Measurements from ENCODE around the gene CES5A. TPM values are rescaled to one million over a fixed set of nuclear protein-coding genes. Genes with fewer than 3 reads are reported as not detected.
"Not testable (repeated sequence)": the region's sequence is repeated elsewhere in the genome, so short reads cannot be mapped to it uniquely, and the experiment has no call there.

The CES5A gene
- total RNA-seq, 2 donors from 2014 or later = 0.26 TPM; not detected in 1

GRCh38 chr16:55839115-55839514, 36.1 kb downstream of the CES5A start:
- WGBS, 2 experiments (ENCODE audit: insufficient coverage in 1 of 2, insufficient read length in 1 of 2) = 84 to 88% methylated on average over 1 to 2 of the region's 2 CpGs

GRCh38 chr16:55836158-55836611, 39.0 kb downstream of the CES5A start:
- H3K4me3 ChIP-seq (ENCODE audit: low read length) = no peak overlapping the region
- Mint-ChIP-seq H3K4me1 (peaks cover 6% of the 10 kb centered on the region), H3K36me3 (ENCODE audit: low read depth) (no peaks in the 10 kb centered on the region), H3K4me3 (no peak overlapping the region), H3K27me3 (ENCODE audit: insufficient read depth) (peaks cover 13% of the 10 kb centered on the region), H3K9me3 (no peaks in the 10 kb centered on the region), H3K27ac (no peak overlapping the region)
- no peak overlapping the region for H3K27ac ChIP-seq (ENCODE audit: low read depth, low read length)
- no peaks in the 10 kb centered on the region for H3K9me3 ChIP-seq (ENCODE audit: control insufficient read depth, low read length)
- H3K27me3 ChIP-seq (ENCODE audit: control insufficient read depth, insufficient read depth, low read length, poor library complexity, severe bottlenecking) = no peaks in the 10 kb centered on the region
- WGBS, 2 experiments (ENCODE audit: insufficient coverage in 1 of 2, insufficient read length in 1 of 2) = 67 to 82% methylated on average over 1 to 4 of the region's 4 CpGs
- H3K4me1 ChIP-seq (ENCODE audit: control insufficient read depth, insufficient read depth, low read length) = no peaks in the 10 kb centered on the region
- no peak for DNase-seq
- no peaks in the 10 kb centered on the region for H3K36me3 ChIP-seq (ENCODE audit: control insufficient read depth, insufficient read depth, low read length)
- no peak for TF ChIP-seq CTCF (conservative IDR thresholded peaks at IDR 0.05)
- H3K9ac ChIP-seq (ENCODE audit: extremely low read depth, low read length, poor library complexity, severe bottlenecking) = no peak overlapping the region

More at GRCh38 chr16:55839115-55839514, 36.1 kb downstream of the CES5A start:
- peaks cover 7% of the 10 kb centered on the region for H3K27me3 Mint-ChIP-seq (ENCODE audit: insufficient read depth)
- no peak for TF ChIP-seq CTCF (conservative IDR thresholded peaks at IDR 0.05)
- H3K4me1 ChIP-seq (ENCODE audit: control insufficient read depth, insufficient read depth, low read length) = no peaks in the 10 kb centered on the region
- H3K36me3 Mint-ChIP-seq (ENCODE audit: low read depth) = no peaks in the 10 kb centered on the region
- H3K4me1 Mint-ChIP-seq = peaks cover 8% of the 10 kb centered on the region
- H3K4me3 ChIP-seq (ENCODE audit: low read length) = no peak overlapping the region
- H3K4me3 Mint-ChIP-seq = no peak overlapping the region
- H3K36me3 ChIP-seq (ENCODE audit: control insufficient read depth, insufficient read depth, low read length) = no peaks in the 10 kb centered on the region
- no peaks in the 10 kb centered on the region for H3K9me3 ChIP-seq (ENCODE audit: control insufficient read depth, low read length)
- no peak overlapping the region for H3K27ac ChIP-seq (ENCODE audit: low read depth, low read length)
- no peaks in the 10 kb centered on the region for H3K27me3 ChIP-seq (ENCODE audit: control insufficient read depth, insufficient read depth, low read length, poor library complexity, severe bottlenecking)
- H3K9me3 Mint-ChIP-seq = no peaks in the 10 kb centered on the region
- no peak for DNase-seq
- no peak overlapping the region for H3K9ac ChIP-seq (ENCODE audit: extremely low read depth, low read length, poor library complexity, severe bottlenecking)
- H3K27ac Mint-ChIP-seq = no peak overlapping the region

GRCh38 chr16:55835581-55835980, 39.6 kb downstream of the CES5A start:
- WGBS, 2 experiments (ENCODE audit: insufficient coverage in 1 of 2, insufficient read length in 1 of 2) = 40 to 83% methylated on average over 1 of the region's 1 CpG
- no peaks in the 10 kb centered on the region for H3K9me3 ChIP-seq (ENCODE audit: control insufficient read depth, low read length)
- peaks cover 18% of the 10 kb centered on the region for H3K27me3 Mint-ChIP-seq (ENCODE audit: insufficient read depth)
- H3K27ac Mint-ChIP-seq = no peak overlapping the region
- no peak overlapping the region for H3K9ac ChIP-seq (ENCODE audit: extremely low read depth, low read length, poor library complexity, severe bottlenecking)
- no peak overlapping the region for H3K4me3 ChIP-seq (ENCODE audit: low read length)
- TF ChIP-seq CTCF (conservative IDR thresholded peaks at IDR 0.05) = no peak
- H3K9me3 Mint-ChIP-seq = no peaks in the 10 kb centered on the region
- H3K36me3 Mint-ChIP-seq (ENCODE audit: low read depth) = no peaks in the 10 kb centered on the region
- no peak overlapping the region for H3K27ac ChIP-seq (ENCODE audit: low read depth, low read length)
- no peaks in the 10 kb centered on the region for H3K36me3 ChIP-seq (ENCODE audit: control insufficient read depth, insufficient read depth, low read length)
- H3K27me3 ChIP-seq (ENCODE audit: control insufficient read depth, insufficient read depth, low read length, poor library complexity, severe bottlenecking) = no peaks in the 10 kb centered on the region
- no peaks in the 10 kb centered on the region for H3K4me1 ChIP-seq (ENCODE audit: control insufficient read depth, insufficient read depth, low read length)
- no peak for DNase-seq
- H3K4me1 Mint-ChIP-seq = peaks cover 6% of the 10 kb centered on the region
- H3K4me3 Mint-ChIP-seq = no peak overlapping the region

- H3K36me3 Mint-ChIP-seq (ENCODE audit: low read depth); DNase-seq; H3K27ac ChIP-seq (ENCODE audit: low read depth, low read length); H3K4me3 Mint-ChIP-seq; H3K36me3 ChIP-seq (ENCODE audit: control insufficient read depth, insufficient read depth, low read length); H3K4me1 Mint-ChIP-seq; H3K27me3 ChIP-seq (ENCODE audit: control insufficient read depth, insufficient read depth, low read length, poor library complexity, severe bottlenecking); H3K9me3 Mint-ChIP-seq; H3K27ac Mint-ChIP-seq; H3K4me3 ChIP-seq (ENCODE audit: low read length); H3K9ac ChIP-seq (ENCODE audit: extremely low read depth, low read length, poor library complexity, severe bottlenecking); H3K4me1 ChIP-seq (ENCODE audit: control insufficient read depth, insufficient read depth, low read length); H3K9me3 ChIP-seq (ENCODE audit: control insufficient read depth, low read length): not testable (repeated sequence)
- H3K27me3 Mint-ChIP-seq (ENCODE audit: insufficient read depth) = peaks cover 18% of the 10 kb centered on the region
- 67% methylated on average over 3 of the region's 3 CpGs; no CpG with 5 or more reads in 1 of the 2 experiments for WGBS, 2 experiments (ENCODE audit: insufficient coverage in 1 of 2, insufficient read length in 1 of 2)
These were observed 40.0 kb downstream of the CES5A start for GRCh38 chr16:55835173-55835572.

Measured in endodermal cell (in vitro differentiated cells).